Loucy (cell line): ENCODE data around the gene GAB2.

Experiments used
- H2AFZ ChIP-seq: fragments of 200-600 bp; sonication (generic); 2 replicates; pipeline ENCODE4 v1.6.0; 2016; ENCODE audit warnings: antibody characterized with exemption, mild to moderate bottlenecking, low read length, moderate library complexity
- H3F3A ChIP-seq: fragments of 200-600 bp; 2 replicates; pipeline ENCODE4 v1.6.0; 2016; ENCODE audit warnings: antibody characterized with exemption, low read depth, mild to moderate bottlenecking
- H3K27me3 ChIP-seq: fragments of 200-600 bp; sonication (generic); 2 replicates; pipeline ENCODE4 v1.6.1; 2014; ENCODE audit warnings: low read length, mild to moderate bottlenecking; ENCODE audit not compliant: insufficient read depth, poor library complexity, severe bottlenecking
- H3K36me3 ChIP-seq: fragments of 200-600 bp; sonication (generic); 2 replicates; pipeline ENCODE4 v1.6.1; 2016; ENCODE audit warnings: low read length; ENCODE audit not compliant: insufficient read depth
- H3K4me1 ChIP-seq: fragments of 200-600 bp; sonication (generic); 2 replicates; pipeline ENCODE4 v1.5.1; 2014; ENCODE audit warnings: low read length, mild to moderate bottlenecking; ENCODE audit not compliant: insufficient read depth, poor library complexity, severe bottlenecking
- H3K4me2 ChIP-seq: fragments of 200-600 bp; sonication (generic); 2 replicates; pipeline ENCODE4 v1.6.0; 2014; ENCODE audit warnings: antibody characterized with exemption, low read length, low read depth, mild to moderate bottlenecking; ENCODE audit not compliant: poor library complexity, severe bottlenecking
- H3K4me3 ChIP-seq: fragments of 200-600 bp; sonication (generic); 2 replicates; pipeline ENCODE4 v1.5.1; 2014; ENCODE audit warnings: low read length, mild to moderate bottlenecking, mixed read lengths; ENCODE audit not compliant: poor library complexity, severe bottlenecking
- H3K79me2 ChIP-seq: fragments of 200-600 bp; sonication (generic); 2 replicates; pipeline ENCODE4 v1.6.1; 2014; ENCODE audit warnings: low read length; ENCODE audit not compliant: insufficient read depth
- H3K9ac ChIP-seq: fragments of 200-600 bp; sonication (generic); 2 replicates; pipeline ENCODE4 v1.6.0; 2014; ENCODE audit warnings: mild to moderate bottlenecking, low read depth, low read length, moderate library complexity; ENCODE audit not compliant: poor library complexity, severe bottlenecking
- H3K9me2 ChIP-seq: fragments of 200-600 bp; sonication (generic); replicated peaks from 2 replicates; pipeline ENCODE4 v1.6.1; 2016; ENCODE audit warnings: low read depth, low read length, mixed read lengths
- H3K9me3 ChIP-seq: fragments of 200-600 bp; sonication (generic); 2 replicates; pipeline ENCODE4 v1.6.1; 2014; ENCODE audit warnings: mild to moderate bottlenecking, antibody characterized with exemption, low read length, low read depth; ENCODE audit not compliant: insufficient read depth
- H4K20me1 ChIP-seq: fragments of 200-600 bp; sonication (generic); 2 replicates; pipeline ENCODE4 v1.6.0; 2014; ENCODE audit warnings: antibody characterized with exemption, low read length, mild to moderate bottlenecking; ENCODE audit not compliant: insufficient read depth, poor library complexity, severe bottlenecking
- EZH2phosphoT487 ChIP-seq: fragments of 200-600 bp; IDR thresholded peaks from 2 replicates; pipeline ENCODE4 v1.6.1; 2018; ENCODE audit warnings: antibody characterized with exemption, mild to moderate bottlenecking, moderate library complexity, borderline replicate concordance
- TF ChIP-seq, protein P1 (sequence below): fragments of 200-600 bp; sonication (generic); conservative IDR thresholded peaks from 2 replicates; pipeline ENCODE4 v1.5.1; 2014; ENCODE audit warnings: mild to moderate bottlenecking, antibody characterized with exemption, low read length

GAB2 gene

DNA sequence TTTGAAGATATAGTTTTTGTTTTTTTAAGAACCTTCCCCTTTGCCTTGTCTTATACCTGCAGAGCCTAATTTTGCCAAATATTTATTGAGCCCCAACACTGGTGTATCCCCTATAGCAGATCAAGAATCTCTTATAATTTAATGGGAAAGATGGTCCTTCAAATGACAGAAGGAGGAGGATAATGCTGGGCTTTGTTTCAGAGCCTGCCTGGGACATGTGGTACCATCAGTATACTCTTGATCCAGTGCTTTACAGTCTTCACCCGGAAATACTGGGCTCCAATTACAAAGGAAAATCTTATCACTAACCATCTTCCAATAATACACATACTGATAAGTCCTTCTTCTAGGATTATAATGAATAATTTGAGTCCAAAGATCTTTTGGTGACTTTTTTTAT lies 84.7 kb downstream of the GAB2 start:
- H4K20me1 ChIP-seq, result no peaks in the 10 kb centered on the region
- no peaks in the 10 kb centered on the region for H3K9me3 ChIP-seq
- H3K9ac ChIP-seq, result no peak overlapping the region
- H3K4me3 ChIP-seq, result no peak overlapping the region
- H3K79me2 ChIP-seq, result no peaks in the 10 kb centered on the region
- H3K4me2 ChIP-seq, result no peak overlapping the region
- no peaks in the 10 kb centered on the region for H3K9me2 ChIP-seq
- H3K4me1 ChIP-seq, result no peaks in the 10 kb centered on the region
- TF ChIP-seq, protein P1, sequence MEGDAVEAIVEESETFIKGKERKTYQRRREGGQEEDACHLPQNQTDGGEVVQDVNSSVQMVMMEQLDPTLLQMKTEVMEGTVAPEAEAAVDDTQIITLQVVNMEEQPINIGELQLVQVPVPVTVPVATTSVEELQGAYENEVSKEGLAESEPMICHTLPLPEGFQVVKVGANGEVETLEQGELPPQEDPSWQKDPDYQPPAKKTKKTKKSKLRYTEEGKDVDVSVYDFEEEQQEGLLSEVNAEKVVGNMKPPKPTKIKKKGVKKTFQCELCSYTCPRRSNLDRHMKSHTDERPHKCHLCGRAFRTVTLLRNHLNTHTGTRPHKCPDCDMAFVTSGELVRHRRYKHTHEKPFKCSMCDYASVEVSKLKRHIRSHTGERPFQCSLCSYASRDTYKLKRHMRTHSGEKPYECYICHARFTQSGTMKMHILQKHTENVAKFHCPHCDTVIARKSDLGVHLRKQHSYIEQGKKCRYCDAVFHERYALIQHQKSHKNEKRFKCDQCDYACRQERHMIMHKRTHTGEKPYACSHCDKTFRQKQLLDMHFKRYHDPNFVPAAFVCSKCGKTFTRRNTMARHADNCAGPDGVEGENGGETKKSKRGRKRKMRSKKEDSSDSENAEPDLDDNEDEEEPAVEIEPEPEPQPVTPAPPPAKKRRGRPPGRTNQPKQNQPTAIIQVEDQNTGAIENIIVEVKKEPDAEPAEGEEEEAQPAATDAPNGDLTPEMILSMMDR, result no peak
- no peak for TF ChIP-seq EZH2phosphoT487
- H3K27me3 ChIP-seq, result no peaks in the 10 kb centered on the region
- no peaks in the 10 kb centered on the region for H3F3A ChIP-seq
- H2AFZ ChIP-seq, result no peak overlapping the region
- no peaks in the 10 kb centered on the region for H3K36me3 ChIP-seq

DNA sequence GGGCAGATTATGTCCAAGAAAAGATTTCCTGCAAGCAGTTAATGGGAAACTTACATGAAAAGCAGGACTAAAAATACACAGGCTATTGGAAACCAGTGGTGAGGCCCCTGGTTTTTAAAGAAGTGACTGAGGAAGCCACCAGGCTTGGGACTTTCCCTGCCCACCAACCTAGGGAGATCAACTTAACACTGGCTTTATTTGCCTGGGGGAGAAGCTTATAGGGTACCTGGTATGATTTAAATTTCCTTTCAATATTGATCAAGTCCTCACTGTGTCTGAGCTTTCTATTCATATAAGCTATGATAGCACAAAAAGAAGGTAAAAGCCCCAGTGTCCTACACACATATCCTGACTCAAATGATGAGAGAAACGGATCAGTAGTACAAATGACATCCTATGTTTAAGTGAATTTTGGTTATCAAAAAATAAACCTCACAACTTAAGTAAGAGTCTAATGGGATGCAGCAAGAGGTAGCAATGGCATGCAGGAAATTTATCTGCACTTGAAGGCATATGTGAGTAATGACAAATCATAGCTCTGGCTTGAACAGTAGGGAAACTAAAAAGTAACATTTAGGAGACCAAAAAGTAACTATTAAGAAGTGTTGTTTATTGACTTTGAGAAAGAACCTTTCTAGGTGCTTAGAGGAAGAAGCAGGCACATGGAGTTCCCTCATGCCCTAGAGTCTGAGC lies 85.3 kb downstream of the GAB2 start:
- Histone ChIP-seq H4K20me1 (no peaks in the 10 kb centered on the region), H2AFZ (no peak overlapping the region), H3K79me2 (no peaks in the 10 kb centered on the region), H3F3A (no peaks in the 10 kb centered on the region), H3K9me3 (no peaks in the 10 kb centered on the region), H3K9me2 (no peaks in the 10 kb centered on the region), H3K4me2 (no peak overlapping the region), H3K36me3 (no peaks in the 10 kb centered on the region), H3K27me3 (no peaks in the 10 kb centered on the region), H3K9ac (no peak overlapping the region), H3K4me3 (no peak overlapping the region), H3K4me1 (no peaks in the 10 kb centered on the region)
- TF ChIP-seq, protein P1, result no peak

DNA sequence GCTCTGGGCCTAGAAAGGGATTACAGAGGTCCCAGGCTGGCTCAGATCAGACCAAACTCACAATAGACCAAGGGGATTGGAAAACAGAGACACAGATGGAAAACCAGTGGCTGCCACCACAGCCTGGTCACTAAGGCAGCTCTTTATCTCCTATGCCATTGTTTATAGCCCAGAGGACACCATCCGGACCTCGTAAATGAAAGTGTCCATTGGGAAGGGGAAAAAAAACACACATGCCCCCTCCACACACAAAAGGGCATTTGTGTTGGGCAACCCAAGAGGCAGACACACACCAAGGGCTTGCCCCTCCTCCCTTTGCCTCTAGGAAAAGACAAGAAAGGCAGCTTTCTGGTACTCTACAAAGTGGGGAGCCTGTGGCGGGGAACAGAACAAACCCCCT lies 85.9 kb downstream of the GAB2 start:
- H3K9ac ChIP-seq, result no peak overlapping the region
- no peaks in the 10 kb centered on the region for H3K36me3 ChIP-seq
- H2AFZ ChIP-seq, result no peak overlapping the region
- H4K20me1 ChIP-seq, result no peaks in the 10 kb centered on the region
- H3K4me1 ChIP-seq, result no peaks in the 10 kb centered on the region
- no peaks in the 10 kb centered on the region for H3K79me2 ChIP-seq
- no peak overlapping the region for H3K4me2 ChIP-seq
- no peaks in the 10 kb centered on the region for H3K9me2 ChIP-seq
- no peaks in the 10 kb centered on the region for H3F3A ChIP-seq
- no peak for TF ChIP-seq EZH2phosphoT487
- TF ChIP-seq, protein P1, result no peak
- H3K9me3 ChIP-seq, result no peaks in the 10 kb centered on the region
- no peak overlapping the region for H3K4me3 ChIP-seq
- H3K27me3 ChIP-seq, result no peaks in the 10 kb centered on the region
